ENCODE measurements around the gene ACTL10. TPM values are rescaled to one million over a fixed set of nuclear protein-coding genes. Genes with fewer than 3 reads are reported as not detected.

ACTL10 gene
- total RNA-seq, 1 experiment from 2014 or later: 5.4 TPM

- peak; percentile 84 for DNase-seq
- CTCF ChIA-PET: interaction anchor here (0.6 to 3.0 kb wide), 16 partner anchors 10 to 1277 kb away, joined by 3 to 47 read pairs (median 4); partner anchors contain the start of genes ACTL10, CBFA2T2, CDK5RAP1 and PXMP4
- Mint-ChIP-seq H3K36me3 (ENCODE audit: insufficient read depth, unreplicated experiment) (peaks cover 49% of the 10 kb centered on the region), H3K27me3 (ENCODE audit: unreplicated experiment) (no peaks in the 10 kb centered on the region), H3K27ac (ENCODE audit: unreplicated experiment) (peak overlapping the region; percentile 71), H3K9me3 (ENCODE audit: low read depth, unreplicated experiment) (no peaks in the 10 kb centered on the region), H3K4me1 (ENCODE audit: low read depth, unreplicated experiment) (peaks cover 53% of the 10 kb centered on the region), H3K4me3 (ENCODE audit: low read depth, unreplicated experiment) (peak overlapping the region; percentile 55)
- no TSS peak for BruUV-seq (replicated peaks)
- intact Hi-C loops (cut with micrococcal nuclease; ENCODE audit: unreplicated experiment): loop anchor here (5.0 kb wide), 2 partner anchors 136 to 196 kb away; no protein-coding TSS in a partner anchor
- peak; percentile 96 for TF ChIP-seq CTCF (IDR thresholded peaks at IDR 0.05; ENCODE audit: unreplicated experiment)
These were observed 13.4 kb upstream of the ACTL10 start for GRCh38 chr20:33653218-33653899.

GRCh38 chr20:33653900-33654596 lies 12.7 kb upstream of the ACTL10 start:
- no TSS peak for BruUV-seq (replicated peaks)
- Mint-ChIP-seq H3K9me3 (ENCODE audit: low read depth, unreplicated experiment) (no peaks in the 10 kb centered on the region), H3K4me1 (ENCODE audit: low read depth, unreplicated experiment) (peaks cover 53% of the 10 kb centered on the region), H3K36me3 (ENCODE audit: insufficient read depth, unreplicated experiment) (peaks cover 49% of the 10 kb centered on the region), H3K27ac (ENCODE audit: unreplicated experiment) (peak overlapping the region; percentile 71), H3K4me3 (ENCODE audit: low read depth, unreplicated experiment) (peak overlapping the region; percentile 55), H3K27me3 (ENCODE audit: unreplicated experiment) (no peaks in the 10 kb centered on the region)
- intact Hi-C loops (cut with micrococcal nuclease; ENCODE audit: unreplicated experiment): loop anchor here (5.0 kb wide), 2 partner anchors 137 to 197 kb away; no protein-coding TSS in a partner anchor
- peak; percentile 97 for DNase-seq
- CTCF ChIA-PET: interaction anchor here (0.6 to 3.0 kb wide), 14 partner anchors 10 to 452 kb away, joined by 3 to 47 read pairs (median 5); partner anchors contain the start of genes ACTL10, CBFA2T2, CDK5RAP1 and PXMP4
- TF ChIP-seq CTCF (IDR thresholded peaks at IDR 0.05; ENCODE audit: unreplicated experiment): no peak

GRCh38 chr20:33654680-33655161 lies 12.0 kb upstream of the ACTL10 start:
- no peaks in the 10 kb centered on the region for H3K9me3 Mint-ChIP-seq (ENCODE audit: low read depth, unreplicated experiment)
- intact Hi-C loops (cut with micrococcal nuclease; ENCODE audit: unreplicated experiment): loop anchor here (5.0 kb wide), 2 partner anchors 137 to 197 kb away; no protein-coding TSS in a partner anchor
- CTCF ChIA-PET: interaction anchor here (0.5 to 3.0 kb wide), 8 partner anchors 9 to 254 kb away, joined by 3 to 47 read pairs (median 6); partner anchors contain the start of genes ACTL10, CDK5RAP1 and PXMP4
- H3K36me3 Mint-ChIP-seq (ENCODE audit: insufficient read depth, unreplicated experiment): peaks cover 49% of the 10 kb centered on the region
- no peak for TF ChIP-seq CTCF (IDR thresholded peaks at IDR 0.05; ENCODE audit: unreplicated experiment)
- no peaks in the 10 kb centered on the region for H3K27me3 Mint-ChIP-seq (ENCODE audit: unreplicated experiment)
- peak overlapping the region; percentile 71 for H3K27ac Mint-ChIP-seq (ENCODE audit: unreplicated experiment)
- no peak for DNase-seq
- H3K4me1 Mint-ChIP-seq (ENCODE audit: low read depth, unreplicated experiment): peaks cover 53% of the 10 kb centered on the region
- no TSS peak for BruUV-seq (replicated peaks)
- peak overlapping the region; percentile 55 for H3K4me3 Mint-ChIP-seq (ENCODE audit: low read depth, unreplicated experiment)

- intact Hi-C loops (cut with micrococcal nuclease; ENCODE audit: unreplicated experiment): no loop called here
- peaks cover 53% of the 10 kb centered on the region for H3K4me1 Mint-ChIP-seq (ENCODE audit: low read depth, unreplicated experiment)
- H3K36me3 Mint-ChIP-seq (ENCODE audit: insufficient read depth, unreplicated experiment): peaks cover 49% of the 10 kb centered on the region
- no peaks in the 10 kb centered on the region for H3K9me3 Mint-ChIP-seq (ENCODE audit: low read depth, unreplicated experiment)
- CTCF ChIA-PET: interaction anchor here (0.5 to 3.0 kb wide), 3 partner anchors 12 to 207 kb away, joined by 3 to 47 read pairs (median 6); partner anchors contain the start of gene ACTL10
- no TSS peak for BruUV-seq (replicated peaks)
- peak overlapping the region; percentile 55 for H3K4me3 Mint-ChIP-seq (ENCODE audit: low read depth, unreplicated experiment)
- TF ChIP-seq CTCF (IDR thresholded peaks at IDR 0.05; ENCODE audit: unreplicated experiment): no peak
- peak overlapping the region; percentile 71 for H3K27ac Mint-ChIP-seq (ENCODE audit: unreplicated experiment)
- no peak for DNase-seq
- no peaks in the 10 kb centered on the region for H3K27me3 Mint-ChIP-seq (ENCODE audit: unreplicated experiment)
These were observed 11.6 kb upstream of the ACTL10 start for GRCh38 chr20:33655164-33655563.

All from Calu3 (cell line).